Measurements from ENCODE around the gene CYP4F2. TPM values are rescaled to one million over a fixed set of nuclear protein-coding genes. Genes with fewer than 3 reads are reported as not detected.
"Not testable (repeated sequence)": the region's sequence is repeated elsewhere in the genome, so short reads cannot be mapped to it uniquely, and the experiment has no call there.

The CYP4F2 gene
- total RNA-seq, 1 donor from 2014 or later: not detected

DNA sequence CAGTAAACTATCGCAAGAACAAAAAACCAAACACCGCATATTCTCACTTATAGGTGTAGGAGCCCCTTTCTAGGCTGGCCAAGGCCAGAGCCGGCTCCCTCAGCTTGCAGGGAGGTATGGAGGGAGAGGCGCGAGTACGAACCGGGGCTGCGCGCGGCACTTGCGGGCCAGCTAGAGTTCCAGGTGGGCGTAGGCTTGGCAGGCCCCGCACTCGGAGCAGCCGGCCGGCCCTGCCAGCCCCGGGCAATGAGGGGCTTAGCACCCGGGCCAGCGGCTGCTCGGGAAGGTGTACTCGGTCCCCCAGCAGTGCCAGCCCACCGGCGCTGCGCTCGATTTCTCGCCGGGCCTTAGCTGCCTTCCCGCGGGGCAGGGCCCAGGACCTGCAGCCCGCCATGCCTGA is 1.7 kb upstream of the CYP4F2 start:
- not testable (repeated sequence) for ATAC-seq

DNA sequence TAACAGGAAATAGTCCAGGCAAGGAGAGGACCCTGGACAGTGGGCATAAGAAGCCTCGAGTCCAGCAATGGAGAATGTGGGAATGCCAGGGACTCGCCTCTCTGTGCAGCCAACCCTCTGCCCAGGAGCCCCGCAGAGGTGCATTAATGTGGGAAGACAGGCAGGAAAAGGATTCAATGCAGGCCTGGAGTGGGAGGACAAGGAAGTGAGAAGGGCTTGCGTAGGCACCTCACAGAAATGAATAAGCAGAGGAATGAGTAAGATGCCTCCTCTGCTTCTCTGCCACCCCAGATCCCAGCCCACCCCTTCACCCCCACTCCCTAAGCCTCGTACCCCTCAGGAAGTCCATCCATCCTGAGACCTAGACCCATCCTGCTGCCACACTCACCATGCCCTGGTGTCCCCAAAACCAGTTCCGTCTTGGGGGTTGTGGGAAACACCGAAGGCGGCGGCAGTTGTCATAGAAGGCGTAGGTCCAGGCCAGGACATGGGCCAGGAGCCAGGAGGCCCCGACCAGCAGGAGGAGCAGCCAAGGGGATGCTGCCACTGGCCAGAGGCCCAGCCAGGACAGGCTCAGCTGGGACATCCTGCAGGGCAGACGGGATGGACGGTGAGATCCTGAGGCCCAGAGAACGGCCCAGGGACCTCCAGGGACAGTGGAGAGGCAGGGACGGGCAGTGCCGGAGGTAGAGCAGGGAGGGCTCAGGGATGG is 692 bp downstream of the CYP4F2 start:
- no peak for ATAC-seq

DNA sequence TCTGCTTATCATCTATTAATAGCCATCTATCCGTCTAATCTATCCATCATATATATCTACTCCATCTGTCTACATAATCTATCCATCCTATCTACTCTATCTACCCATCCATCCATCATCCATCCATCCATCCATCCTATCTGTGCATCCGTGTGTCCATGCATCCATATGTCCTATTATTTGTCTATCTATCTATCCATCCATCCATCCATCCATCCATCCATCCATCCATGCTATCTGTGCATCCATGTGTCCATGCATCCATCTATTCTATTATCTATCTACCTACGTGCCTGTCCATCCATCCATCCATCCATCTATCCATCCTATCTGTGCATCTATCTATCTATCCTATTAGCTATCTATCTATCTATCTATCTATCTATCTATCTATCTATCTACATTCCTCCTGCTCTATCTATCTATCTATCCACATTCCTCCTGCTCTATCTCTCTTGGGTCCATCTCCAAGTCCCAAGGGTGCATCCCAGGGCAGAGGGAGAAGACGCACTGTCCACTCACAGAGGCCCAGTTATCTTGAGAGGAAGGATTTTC is 1.9 kb downstream of the CYP4F2 start:
- no peak for ATAC-seq

DNA sequence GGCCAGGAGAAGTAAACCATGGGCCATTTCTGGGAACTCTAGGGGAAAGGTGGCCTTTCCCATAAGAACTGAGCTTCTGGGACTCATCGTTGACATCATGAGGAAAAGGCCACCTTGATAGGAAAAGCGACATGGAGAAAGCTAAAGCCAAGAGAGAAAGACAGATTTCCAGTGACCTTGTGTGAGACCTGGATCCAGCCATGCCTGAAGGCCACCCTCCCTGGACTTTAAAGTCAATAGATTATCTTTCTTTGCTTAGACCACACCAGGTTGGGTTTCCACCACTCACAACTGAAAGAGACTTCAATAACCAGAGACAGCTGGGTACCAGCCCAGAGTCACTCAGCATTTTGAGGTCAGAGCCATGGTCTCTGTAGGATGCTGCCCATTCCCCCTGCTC is 3.5 kb downstream of the CYP4F2 start:
- ATAC-seq: no peak

DNA sequence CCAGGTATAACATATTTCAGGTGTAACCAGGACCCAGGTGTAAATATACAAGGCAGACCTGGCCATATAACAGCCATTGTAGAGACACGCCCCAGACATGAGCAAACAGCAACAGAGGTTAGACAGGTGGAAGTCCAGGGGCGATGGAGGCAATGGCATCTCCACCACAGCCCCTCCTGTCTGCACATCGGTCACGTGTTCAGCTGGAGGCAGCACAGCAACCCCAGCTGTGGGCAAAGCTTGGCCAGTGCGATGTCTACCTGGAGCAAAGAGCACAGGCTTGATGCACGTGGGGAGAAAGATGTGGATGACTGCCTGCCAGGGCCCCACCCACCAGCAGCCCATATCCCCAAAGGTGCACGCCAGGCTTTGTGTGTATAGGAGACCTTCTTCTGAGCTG is 4.4 kb downstream of the CYP4F2 start:
- no peak for ATAC-seq

DNA sequence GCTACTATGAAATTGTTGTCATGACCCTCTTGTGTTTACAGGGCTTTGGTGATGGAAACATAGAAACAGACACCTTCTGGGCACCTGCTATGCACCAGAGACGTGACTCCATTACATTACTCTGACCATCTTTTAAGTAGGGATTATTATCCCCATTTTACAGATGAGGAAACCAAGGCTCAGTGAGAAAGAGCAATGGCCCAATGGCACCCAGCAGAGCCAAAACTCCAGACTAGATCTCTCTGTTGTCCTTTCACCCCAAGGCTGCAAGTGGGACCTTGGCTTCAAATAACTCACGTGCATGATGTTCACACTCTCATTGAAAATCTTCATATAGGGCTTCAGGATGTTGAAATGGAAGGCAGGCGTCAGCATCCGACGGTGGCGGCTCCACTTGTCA is 5.9 kb downstream of the CYP4F2 start:
- no peak for ATAC-seq

DNA sequence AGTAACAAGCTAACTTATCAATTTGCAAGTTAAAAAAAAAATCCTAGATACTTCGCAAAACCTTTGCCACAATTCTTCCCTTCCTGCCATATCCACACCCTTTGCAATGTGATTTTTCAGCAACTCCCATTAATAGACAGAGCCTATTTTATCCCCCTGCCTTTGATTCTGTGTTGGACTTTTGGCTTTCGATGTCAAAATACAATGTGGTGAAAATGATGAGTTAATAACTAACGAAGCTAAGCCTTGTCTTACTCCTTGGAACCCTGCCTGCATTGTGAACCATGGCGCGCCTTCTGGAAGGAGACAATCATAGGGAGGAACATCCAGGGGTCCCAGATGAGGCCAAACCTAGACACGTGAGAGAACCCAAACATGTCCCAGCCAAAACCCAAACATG is 6.4 kb downstream of the CYP4F2 start:
- ATAC-seq: no peak

DNA sequence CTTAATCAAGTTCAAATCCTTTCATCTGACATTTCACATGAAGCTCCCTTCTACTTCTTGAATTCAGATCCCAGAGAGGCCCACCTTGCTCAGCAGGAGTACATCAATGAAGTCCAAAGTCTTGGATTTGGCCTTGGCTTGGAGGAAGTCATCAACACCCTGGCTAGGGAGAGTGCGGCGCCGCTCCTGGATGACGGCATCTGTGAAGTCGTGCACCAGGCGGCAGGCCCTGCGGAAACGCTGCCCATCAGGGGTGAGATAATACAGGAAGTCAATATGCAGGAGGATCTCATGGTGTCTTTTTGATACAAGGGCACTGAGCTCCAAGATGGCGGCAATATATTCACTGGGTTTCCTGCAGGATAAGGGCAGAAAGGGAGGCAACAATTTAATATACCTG is 8.5 kb downstream of the CYP4F2 start:
- ATAC-seq: not testable (repeated sequence)

DNA sequence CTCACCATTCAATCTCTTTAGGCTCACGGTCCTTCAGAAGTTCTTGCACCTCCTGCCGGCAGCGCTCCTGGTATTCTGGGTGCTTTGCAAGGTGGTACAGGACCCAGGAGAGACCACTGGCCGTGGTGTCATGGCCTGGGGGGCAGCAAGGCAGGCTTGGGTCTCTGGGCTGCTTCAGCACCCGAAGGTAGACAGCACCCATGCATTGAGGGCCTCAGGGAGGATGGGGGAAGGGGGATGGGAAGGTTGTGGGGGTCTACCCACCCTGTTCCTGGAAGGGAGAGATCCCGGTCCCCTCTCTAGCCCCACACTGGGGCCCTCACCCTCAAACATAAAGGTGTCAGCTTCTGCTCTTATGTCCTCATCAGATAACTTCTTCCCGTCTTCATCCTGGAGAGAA is 12.0 kb downstream of the CYP4F2 start:
- no peak for ATAC-seq

DNA sequence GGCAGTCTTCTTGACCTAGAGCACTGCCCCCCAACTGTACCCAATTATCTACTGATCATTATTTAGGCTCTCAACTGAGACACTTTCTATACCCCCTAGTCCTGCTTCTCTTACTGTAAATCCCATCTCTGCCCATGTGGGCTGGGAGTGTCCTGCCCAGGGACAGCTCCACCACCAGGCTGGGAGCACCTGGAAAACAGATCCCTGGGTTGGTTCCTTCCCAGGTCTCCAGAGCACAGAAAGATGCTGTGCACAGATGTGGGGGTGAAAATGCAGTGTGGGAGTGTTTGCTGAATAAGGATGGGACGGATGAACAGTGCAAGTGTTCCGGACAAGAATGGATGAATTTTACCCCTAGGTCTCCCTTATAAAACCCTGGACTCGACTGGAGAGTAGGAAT is 12.7 kb downstream of the CYP4F2 start:
- no peak for ATAC-seq

DNA sequence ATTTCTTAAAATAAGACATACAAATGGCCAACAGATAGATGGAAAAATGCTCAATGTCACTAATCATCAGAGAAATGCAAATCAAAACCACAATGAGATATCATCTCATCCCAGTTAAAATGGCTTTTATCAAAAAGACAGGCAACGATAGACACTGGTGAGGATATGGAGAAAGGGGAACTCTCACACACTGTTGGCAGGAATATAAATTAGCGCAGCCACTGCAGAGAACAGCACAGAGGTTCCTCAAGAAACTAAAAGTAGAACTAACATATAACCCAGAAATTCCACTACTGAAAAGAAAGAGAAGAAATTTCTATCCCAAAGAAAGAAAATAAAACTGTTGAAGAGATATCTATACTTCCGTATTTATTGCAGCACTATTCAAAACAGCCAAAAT is 14.5 kb downstream of the CYP4F2 start:
- ATAC-seq: not testable (repeated sequence)

DNA sequence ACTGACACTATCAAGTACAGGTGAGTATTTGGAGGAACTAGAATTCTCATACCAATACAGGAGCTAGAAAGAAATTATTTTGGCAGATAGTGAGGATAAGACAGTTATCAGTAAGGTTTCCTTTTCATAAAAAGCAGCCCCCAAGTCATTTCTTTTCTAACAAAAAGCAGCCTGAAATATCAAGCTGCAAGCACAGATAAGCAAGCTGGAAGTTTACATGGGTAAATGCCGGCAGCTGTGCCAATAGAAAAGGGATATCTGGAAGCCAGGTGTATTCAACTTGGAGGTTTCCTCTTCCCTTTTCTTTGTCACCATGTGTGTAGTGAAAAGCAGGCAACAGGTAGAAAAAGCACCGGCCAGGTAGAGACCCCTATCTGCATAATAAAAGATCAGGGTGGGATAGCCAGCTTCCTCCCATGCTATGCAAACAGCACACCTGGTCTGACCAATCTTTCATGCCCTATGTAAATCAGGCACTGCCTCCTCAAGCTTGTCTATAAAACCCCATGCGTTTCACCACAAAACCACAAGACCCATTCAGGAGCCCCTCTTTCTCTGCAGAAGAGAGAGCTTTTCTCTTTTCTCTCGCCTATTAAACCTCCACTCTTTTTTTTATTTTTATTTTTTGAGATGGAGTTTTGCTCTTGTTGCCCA is 22.9 kb downstream of the CYP4F2 start:
- no peak for ATAC-seq

DNA sequence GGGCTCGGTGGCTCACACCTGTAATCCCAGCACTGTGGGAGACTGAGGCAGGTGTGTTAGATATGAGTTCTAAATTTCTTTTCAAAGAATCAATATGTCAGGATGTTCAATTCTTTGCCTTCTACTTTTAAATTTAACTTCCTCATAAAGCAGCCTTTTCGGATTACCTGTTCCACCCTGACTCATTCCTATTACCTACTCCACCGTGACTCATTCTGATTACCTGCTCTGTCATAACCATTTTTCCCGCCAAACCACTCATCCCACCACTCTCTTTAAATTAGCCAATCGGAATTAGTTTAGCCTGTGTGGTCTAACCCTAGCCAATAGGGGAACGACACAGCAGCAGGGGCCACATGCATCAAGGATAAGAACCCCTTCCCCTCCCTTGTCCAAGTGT is 24.1 kb downstream of the CYP4F2 start:
- ATAC-seq: not testable (repeated sequence)

DNA sequence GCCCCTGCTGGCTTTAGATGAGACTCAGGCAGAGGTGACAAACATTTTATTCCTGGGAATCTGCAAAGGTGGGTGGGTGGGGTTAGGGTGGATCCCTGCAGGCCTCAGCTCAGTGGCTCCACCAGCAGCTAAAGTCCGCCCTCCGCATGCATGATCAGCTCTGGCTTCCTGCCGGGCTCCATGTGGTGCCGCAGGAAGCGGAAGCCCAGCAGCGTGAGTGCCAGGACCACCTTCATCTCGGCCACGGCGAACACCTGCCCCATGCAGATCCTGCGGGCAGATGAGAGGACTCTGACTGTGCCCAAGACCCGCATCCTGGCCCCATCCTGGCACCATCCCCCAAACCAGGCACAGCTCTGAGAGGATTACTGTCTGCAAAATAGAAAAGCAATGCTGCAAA is 26.3 kb downstream of the CYP4F2 start:
- ATAC-seq: no peak

DNA sequence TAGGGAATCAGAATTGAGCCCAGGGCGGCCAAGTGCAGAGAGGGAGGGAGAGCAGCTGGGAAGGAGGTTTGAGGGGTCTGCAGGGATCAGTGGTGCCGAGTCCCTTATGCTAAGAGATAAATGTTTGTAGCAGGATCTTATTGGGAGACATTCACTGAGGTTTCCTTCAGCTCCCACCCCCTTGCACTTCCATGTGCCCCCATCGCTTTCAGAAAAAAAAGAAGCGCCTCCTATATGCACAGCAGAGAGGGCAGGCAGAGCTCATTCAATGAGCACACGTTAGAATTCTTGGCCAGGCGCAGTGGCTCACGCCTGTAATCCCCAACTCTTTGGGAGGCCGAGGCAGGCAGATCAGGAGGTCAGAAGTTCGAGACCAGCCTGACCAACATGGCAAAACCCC is 28.0 kb downstream of the CYP4F2 start:
- no peak for ATAC-seq

DNA sequence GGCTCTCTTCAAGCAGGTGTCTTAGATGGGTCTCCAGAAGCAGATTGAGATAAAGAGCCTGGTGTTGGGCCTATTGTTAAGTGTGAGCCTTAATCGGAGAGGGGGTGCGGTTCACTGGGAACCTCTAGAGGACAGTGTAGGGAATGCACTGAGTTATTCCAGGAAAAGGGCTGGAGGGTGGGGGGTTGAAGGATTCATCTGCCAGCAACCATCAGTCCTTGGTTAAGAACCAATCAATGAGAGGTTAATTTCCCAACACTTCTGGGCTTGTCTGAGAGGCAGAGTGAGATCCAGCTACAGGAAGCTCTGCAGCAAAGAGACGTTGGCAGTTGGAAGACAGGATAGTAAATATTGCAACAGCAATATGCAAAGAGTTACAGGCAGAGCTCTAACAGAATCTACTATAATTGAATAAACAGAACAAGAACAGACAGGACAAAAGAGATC is 28.7 kb downstream of the CYP4F2 start:
- peak; percentile 95 for ATAC-seq

DNA sequence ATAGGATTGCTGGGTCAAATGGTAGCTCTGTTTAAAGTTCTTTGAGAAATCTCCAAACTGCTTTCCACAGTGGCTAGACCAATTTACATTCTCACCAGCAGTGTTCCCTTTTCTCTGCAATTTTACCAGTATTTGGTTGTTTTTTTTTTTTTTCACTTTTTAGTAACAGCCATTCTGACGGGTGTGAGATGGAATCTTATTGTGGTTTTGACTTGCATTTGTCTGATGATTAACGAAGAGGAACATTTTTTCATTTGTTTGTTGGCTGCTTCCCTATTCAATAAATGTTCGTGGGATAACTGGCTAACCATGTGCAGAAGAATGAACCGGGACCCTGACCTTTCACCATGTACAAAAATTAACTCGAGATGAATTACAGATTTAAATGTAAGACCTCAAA is 31.2 kb downstream of the CYP4F2 start:
- ATAC-seq: no peak

DNA sequence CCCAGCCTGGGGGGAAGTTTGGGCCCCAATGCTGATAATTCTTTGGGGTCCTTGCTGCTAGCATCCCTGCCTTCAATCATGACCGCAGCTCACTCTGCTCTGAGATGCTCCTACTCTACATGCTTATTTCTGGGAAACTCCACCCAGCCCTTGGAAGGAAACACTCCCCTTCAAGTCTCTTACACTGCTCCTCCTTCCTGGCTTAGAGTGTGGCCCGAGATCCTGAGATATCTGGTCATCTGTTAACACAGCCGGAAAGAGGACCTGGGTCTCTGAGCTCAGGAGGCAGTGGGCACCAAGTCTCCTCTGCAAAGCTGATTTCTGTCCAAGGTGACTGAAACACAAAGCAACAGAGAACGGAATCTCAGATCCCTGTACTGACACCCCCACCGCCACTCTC is 33.0 kb downstream of the CYP4F2 start:
- ATAC-seq: no peak

DNA sequence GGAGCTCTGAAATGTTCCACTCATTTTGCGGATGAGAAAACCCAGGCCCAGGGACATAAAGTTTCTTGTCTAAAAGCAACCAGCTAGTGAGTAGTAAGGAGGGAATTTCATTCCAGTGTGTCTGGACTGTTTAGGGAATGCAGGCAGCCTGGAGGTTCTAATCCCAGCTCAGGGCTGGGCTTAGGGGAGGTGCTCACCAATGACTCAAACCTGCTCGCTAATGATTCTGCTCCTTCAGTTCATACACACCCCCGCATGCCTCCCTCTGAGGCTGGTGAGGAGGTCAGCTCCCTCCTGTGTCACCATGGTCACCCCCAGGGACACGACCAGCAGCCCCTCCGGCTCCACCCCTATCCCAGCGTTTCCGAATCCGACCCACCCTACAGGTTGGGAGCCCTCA is 34.6 kb downstream of the CYP4F2 start:
- ATAC-seq: peak; percentile 91

DNA sequence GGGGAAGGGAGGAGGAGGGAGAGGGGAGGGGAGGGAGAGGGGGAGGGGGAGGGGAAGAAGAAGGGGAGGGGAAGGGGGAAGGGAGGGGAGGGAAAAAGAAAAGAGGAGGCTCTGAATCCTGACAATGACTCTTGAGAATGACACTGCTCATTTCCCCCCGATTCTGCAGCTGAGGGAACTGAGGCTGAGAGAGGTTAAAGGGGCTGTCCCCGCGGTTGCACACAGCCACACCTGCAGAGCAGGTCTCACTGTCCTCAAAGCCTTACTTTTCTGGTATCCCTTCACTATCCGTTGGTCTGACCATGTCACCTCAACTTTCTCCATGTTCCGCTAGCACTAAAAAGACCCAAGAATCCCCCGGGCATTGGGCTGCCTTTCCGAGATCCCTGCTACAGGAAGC is 35.4 kb downstream of the CYP4F2 start:
- ATAC-seq: no peak

DNA sequence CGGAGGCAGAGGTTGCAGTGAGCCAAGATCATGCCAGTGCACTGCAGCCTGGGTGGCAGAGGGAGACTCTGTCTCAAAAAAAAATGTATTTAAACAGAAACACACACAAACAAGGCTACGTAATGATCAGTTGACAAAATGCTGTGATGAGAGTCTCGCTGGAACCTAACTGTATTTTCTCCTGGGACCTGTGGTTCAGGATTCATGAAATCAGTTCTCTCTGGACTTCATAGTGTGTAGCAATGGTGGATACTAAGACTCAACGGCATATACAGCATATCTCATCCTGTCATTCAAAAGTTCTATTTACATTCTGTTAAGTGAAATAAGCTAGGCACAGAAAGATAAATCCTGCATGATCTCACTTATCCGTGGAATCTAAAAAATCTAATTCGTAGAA is 37.4 kb downstream of the CYP4F2 start:
- no peak for ATAC-seq

DNA sequence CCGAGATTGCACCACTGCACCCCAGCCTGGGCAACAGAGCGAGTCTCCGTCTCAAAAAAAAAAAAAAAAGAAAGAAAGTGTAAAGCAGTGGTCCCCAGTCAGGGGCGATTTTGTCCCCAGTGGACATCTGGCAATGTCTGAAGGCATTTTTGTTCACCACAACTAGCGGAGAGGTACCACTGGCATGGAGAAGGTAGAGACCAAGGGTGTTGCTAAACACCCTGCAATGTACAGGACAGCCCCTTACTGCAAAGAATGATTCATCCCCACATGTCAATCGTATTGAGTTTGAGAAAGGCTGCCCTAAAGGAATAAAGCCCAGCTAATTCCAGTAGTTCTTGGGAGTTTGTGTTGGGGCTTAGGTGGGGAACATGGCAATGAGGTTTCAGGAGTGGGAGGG is 38.7 kb downstream of the CYP4F2 start:
- ATAC-seq: no peak

DNA sequence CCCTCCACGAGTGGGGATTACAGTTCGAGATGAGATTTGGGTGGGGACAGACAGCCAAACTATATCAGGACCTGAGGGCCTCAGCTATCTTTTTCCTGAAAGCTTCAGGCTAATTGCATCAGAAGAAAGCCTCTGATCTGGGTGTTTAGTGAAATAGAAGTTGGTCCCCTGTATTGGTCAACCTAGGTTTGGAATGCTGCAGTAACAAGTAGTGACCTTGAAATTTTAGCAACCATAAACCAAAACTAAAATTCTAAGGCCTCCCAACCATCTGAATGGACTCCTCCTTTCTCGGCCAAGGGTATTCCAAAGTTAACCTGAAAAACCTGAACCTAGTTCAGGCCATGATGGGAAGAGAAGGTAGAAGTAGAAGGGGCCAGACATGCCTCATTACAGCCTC is 47.5 kb downstream of the CYP4F2 start:
- no peak for ATAC-seq

DNA sequence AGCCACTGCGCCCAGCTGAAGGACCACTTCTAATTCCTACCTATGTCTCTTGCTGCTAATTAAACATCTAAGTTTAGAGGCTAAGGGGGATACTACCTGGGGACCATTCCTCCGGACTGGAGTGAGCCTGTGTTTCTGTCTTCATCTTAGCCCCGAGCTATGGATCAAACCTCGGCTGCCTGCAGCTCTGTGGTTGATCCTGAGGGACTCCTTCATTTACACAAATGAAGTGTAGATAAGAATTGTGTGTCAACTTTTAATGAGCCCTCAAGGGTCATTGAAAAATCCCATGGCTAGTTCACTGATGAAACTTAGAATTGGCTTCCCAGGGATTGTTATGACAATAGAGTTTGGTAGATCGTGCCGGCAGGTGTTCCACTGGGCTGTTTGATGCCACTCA is 51.0 kb downstream of the CYP4F2 start:
- no peak for ATAC-seq

DNA sequence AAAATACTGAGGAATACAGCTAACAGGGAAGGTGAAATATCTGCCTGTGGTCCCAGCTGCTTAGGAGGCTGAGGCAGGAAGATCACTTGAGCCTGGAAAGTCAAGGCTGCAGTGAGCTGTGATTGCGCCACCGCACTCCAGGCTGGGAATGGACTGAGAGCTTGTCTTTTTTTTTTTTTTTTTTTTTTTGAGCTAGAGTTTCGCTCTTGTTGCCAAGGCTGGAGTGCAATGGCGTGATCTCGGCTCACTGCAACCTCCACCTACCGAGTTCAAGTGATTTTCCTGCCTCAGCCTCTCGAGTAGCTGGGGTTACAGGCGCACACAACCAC is 54.0 kb downstream of the CYP4F2 start:
- ATAC-seq: not testable (repeated sequence)
